ENCODE results near the gene FNDC10. TPM values are rescaled to one million over a fixed set of nuclear protein-coding genes. Genes with fewer than 3 reads are reported as not detected.

Gene FNDC10
- total RNA-seq, 1 donor from 2014 or later, result 9.2 TPM

DNA sequence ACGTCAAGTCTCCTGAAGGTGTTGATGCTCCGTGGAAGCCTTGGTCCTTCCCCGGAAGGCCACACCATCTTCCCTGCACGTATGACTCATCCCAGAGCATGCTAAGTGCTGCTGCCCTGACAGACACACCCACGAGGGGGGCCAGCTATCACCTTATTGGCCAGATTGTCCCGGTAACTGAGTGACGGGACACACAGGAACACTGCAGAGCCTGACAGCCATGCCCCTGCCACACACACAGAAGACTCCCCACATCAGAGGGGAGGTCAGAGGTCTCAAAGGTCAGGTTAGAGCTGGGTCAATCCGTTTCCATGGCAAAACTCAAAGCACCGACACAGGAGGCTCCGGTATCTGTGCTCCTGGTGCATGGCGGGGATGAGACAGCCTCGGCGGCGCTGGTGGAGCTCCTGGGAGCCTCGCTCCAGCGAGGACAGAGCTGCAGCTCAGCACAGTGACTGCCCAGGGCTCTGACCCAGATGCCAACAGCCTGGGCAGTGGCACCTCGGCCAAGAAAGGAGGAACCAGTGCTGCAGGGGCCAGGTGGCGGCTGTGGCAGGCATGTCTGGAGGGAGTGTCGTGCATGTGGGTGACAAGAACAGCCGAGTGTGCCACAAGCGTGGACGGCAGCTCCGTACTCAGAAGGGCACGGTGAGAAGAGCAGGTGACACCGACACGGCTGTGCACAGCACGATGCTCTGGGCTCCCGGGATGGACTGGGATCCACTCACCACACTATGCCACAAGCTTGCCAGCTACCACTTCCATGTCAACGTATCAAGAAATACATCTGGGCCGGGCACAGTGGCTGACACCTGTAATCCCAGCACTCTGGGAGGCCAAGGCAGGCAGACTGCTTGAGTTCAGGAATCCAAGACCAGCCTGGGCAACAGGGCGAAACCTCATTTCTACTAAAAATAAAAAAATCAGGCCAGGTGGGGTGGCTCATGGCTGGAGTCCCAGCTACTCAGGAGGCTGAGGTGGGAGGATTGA, 44.7 kb downstream of the FNDC10 start:
- Histone ChIP-seq H3K27me3 (ENCODE audit: control insufficient read depth, insufficient read depth, low read length) (no peaks in the 10 kb centered on the region), H3K36me3 (ENCODE audit: control insufficient read depth, insufficient read depth, low read length) (no peaks in the 10 kb centered on the region), H3K4me3 (ENCODE audit: low read depth, low read length) (no peak overlapping the region)
- TF ChIP-seq, protein P1, sequence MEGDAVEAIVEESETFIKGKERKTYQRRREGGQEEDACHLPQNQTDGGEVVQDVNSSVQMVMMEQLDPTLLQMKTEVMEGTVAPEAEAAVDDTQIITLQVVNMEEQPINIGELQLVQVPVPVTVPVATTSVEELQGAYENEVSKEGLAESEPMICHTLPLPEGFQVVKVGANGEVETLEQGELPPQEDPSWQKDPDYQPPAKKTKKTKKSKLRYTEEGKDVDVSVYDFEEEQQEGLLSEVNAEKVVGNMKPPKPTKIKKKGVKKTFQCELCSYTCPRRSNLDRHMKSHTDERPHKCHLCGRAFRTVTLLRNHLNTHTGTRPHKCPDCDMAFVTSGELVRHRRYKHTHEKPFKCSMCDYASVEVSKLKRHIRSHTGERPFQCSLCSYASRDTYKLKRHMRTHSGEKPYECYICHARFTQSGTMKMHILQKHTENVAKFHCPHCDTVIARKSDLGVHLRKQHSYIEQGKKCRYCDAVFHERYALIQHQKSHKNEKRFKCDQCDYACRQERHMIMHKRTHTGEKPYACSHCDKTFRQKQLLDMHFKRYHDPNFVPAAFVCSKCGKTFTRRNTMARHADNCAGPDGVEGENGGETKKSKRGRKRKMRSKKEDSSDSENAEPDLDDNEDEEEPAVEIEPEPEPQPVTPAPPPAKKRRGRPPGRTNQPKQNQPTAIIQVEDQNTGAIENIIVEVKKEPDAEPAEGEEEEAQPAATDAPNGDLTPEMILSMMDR (IDR thresholded peaks at IDR 0.05; ENCODE audit: insufficient read depth, low read length, poor library complexity, severe bottlenecking), result no peak
- peak; percentile 54 for DNase-seq (ENCODE audit: low read depth)

DNA sequence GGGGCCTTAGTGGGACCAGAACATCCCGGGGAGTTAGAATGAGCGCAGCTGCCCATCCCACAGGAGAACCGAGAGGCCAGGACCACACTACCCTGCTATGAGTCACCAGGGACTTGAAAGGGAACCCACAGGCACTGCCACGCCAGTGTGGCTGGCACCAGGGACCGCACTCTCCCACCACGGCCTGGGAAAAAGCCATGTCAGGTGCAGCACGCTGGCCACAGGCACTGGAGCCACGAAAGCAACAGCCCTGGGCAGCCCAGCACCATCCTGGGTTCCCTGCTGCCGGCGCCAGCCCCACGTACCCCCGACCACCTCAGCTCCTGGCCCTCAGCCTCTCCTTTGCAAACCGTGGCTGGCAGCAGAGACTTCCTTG, 45.4 kb downstream of the FNDC10 start:
- no peak for DNase-seq (ENCODE audit: low read depth)
- Histone ChIP-seq H3K36me3 (ENCODE audit: control insufficient read depth, insufficient read depth, low read length) (no peaks in the 10 kb centered on the region), H3K4me3 (ENCODE audit: low read depth, low read length) (no peak overlapping the region), H3K27me3 (ENCODE audit: control insufficient read depth, insufficient read depth, low read length) (no peaks in the 10 kb centered on the region)
- TF ChIP-seq, protein P1 (IDR thresholded peaks at IDR 0.05; ENCODE audit: insufficient read depth, low read length, poor library complexity, severe bottlenecking), result no peak

DNA sequence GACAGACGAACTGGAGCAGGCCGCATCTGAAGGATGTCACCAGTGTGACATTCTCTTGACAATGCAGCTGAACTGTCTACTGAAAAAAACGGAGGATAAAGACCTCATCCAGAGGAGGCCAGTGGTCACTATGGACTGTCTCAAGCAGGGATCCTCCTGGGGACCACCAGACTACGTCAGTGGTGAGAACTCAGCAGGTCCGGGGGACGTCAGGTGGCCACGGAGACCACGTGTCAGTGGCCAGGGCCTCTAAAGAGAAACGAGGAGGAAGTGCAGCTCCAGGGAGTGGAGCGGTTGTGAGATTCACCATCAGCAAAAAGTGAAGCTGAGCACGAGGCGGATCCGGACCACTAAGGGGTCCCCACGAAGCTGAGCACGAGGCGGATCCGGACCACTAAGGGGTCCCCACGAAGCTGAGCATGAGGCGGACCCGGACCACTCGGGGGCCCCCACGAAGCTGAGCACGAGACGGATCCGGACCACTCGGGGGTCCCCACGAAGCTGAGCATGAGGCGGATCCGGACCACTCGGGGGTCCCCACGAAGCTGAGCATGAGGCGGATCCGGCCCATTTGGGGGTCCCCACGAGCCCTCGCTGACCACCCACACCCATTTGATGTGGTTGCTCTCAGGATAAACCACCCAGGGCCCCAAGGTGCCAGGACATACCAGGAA, 46.0 kb downstream of the FNDC10 start:
- no peak overlapping the region for H3K4me3 ChIP-seq (ENCODE audit: low read depth, low read length)
- H3K36me3 ChIP-seq (ENCODE audit: control insufficient read depth, insufficient read depth, low read length), result no peaks in the 10 kb centered on the region
- TF ChIP-seq, protein P1 (IDR thresholded peaks at IDR 0.05; ENCODE audit: insufficient read depth, low read length, poor library complexity, severe bottlenecking), result no peak
- DNase-seq (ENCODE audit: low read depth), result no peak
- H3K27me3 ChIP-seq (ENCODE audit: control insufficient read depth, insufficient read depth, low read length), result no peaks in the 10 kb centered on the region

DNA sequence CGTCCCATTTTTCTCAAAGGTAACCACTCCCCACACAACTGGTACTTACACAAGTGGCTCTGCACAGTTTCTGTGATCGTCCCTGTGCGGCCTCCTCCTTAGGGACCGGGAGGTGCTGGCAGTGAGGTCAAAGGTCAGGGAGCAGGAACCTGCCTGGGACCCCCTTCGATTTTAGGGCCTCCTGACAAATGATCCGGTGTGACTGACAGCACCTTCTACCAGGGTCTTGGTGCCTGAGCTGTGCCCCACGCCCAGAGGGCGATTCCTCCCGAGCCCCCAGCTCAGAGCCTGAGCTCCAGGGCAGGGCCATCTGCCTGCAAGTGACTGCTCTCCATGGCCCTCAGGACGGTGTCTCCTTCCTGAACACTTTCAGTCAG, 47.7 kb downstream of the FNDC10 start:
- H3K27me3 ChIP-seq (ENCODE audit: control insufficient read depth, insufficient read depth, low read length), result no peaks in the 10 kb centered on the region
- no peaks in the 10 kb centered on the region for H3K36me3 ChIP-seq (ENCODE audit: control insufficient read depth, insufficient read depth, low read length)
- no peak overlapping the region for H3K4me3 ChIP-seq (ENCODE audit: low read depth, low read length)
- no peak for DNase-seq (ENCODE audit: low read depth)
- TF ChIP-seq, protein P1 (IDR thresholded peaks at IDR 0.05; ENCODE audit: insufficient read depth, low read length, poor library complexity, severe bottlenecking), result no peak

DNA sequence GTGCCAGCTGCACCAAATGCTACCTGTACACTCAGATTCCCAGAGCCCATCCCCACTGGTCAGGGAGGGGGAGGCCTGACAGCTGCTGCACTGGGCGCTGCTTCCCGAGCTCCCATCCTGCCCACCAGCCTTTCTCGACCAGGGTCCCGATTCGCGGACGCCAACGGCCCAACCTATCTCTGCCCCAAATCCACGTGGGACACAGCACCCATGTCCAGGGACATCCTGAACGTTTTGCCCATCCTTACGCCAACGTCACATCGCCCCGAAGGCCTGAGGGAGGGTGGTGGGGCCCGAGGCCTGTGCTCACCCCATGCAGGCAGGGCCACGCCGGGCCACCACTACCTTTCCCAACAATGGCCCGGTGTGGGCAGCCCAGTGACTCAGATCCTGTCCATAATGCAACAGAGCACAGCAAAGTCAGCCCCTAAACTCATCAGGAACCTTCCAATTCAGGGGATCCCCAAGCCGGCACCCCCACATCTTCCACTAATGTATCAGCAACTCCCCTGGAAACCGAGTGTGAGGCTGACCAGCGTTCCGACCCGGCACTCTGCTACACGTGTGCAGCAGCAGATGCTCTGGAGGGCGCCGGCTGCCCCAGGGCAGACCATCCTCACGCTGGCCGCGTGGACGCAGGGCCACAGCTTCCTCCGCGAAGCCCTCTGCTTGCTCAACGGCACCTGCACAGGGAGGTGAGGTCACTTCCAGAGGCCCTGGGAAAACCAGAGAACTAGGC, 48.2 kb downstream of the FNDC10 start:
- no peaks in the 10 kb centered on the region for H3K36me3 ChIP-seq (ENCODE audit: control insufficient read depth, insufficient read depth, low read length)
- H3K27me3 ChIP-seq (ENCODE audit: control insufficient read depth, insufficient read depth, low read length), result no peaks in the 10 kb centered on the region
- TF ChIP-seq, protein P1 (IDR thresholded peaks at IDR 0.05; ENCODE audit: insufficient read depth, low read length, poor library complexity, severe bottlenecking), result no peak
- no peak for DNase-seq (ENCODE audit: low read depth)
- no peak overlapping the region for H3K4me3 ChIP-seq (ENCODE audit: low read depth, low read length)
